Measurements from ENCODE around the gene C17orf67.
"Not testable (repeated sequence)": the region's sequence is repeated elsewhere in the genome, so short reads cannot be mapped to it uniquely, and the experiment has no call there.

The C17orf67 gene

GRCh38 chr17:56761387-56761786, 72.3 kb downstream of the C17orf67 start:
- ChIA-PET CTCF (interaction anchor here (1.5 kb wide), 1 partner anchor 262 kb away, joined by 3 read pairs; no protein-coding TSS in a partner anchor), POLR2A (no interaction called here)
- TF ChIP-seq BHLHE40 (IDR thresholded peaks at IDR 0.05; ENCODE audit: borderline replicate concordance) = no peak
- TF ChIP-seq LEF1 (IDR thresholded peaks at IDR 0.05; ENCODE audit: borderline replicate concordance) = no peak
- TF ChIP-seq HDGF (IDR thresholded peaks at IDR 0.05; ENCODE audit: borderline replicate concordance) = no peak
- TF ChIP-seq FOXK2 (IDR thresholded peaks at IDR 0.05) = no peak
- no peak for TF ChIP-seq FOXM1 (IDR thresholded peaks at IDR 0.05; ENCODE audit: borderline replicate concordance)
- no peak for TF ChIP-seq SP1 (IDR thresholded peaks at IDR 0.05)
- DNase-seq (ENCODE audit: extremely low spot score) = no peak

- POLR2A ChIA-PET; CTCF ChIA-PET; DNase-seq (ENCODE audit: extremely low spot score): not testable (repeated sequence)
Measured at GRCh38 chr17:56757611-56758010, 76.1 kb downstream of the C17orf67 start.

GRCh38 chr17:56756536-56756935, 77.2 kb downstream of the C17orf67 start:
- no peak for TF ChIP-seq LEF1 (IDR thresholded peaks at IDR 0.05; ENCODE audit: borderline replicate concordance)
- no peak for TF ChIP-seq ELF4 (IDR thresholded peaks at IDR 0.05)
- TF ChIP-seq SUZ12 (IDR thresholded peaks at IDR 0.05) = no peak
- no peak for TF ChIP-seq L3MBTL2 (conservative IDR thresholded peaks at IDR 0.05)
- no peak for TF ChIP-seq PKNOX1 (IDR thresholded peaks at IDR 0.05)
- no peak for TF ChIP-seq SP1 (IDR thresholded peaks at IDR 0.05)
- no peak for TF ChIP-seq BHLHE40 (IDR thresholded peaks at IDR 0.05; ENCODE audit: borderline replicate concordance)
- no peak for TF ChIP-seq FOXM1 (IDR thresholded peaks at IDR 0.05; ENCODE audit: borderline replicate concordance)
- TF ChIP-seq ARNT (IDR thresholded peaks at IDR 0.05) = no peak
- TF ChIP-seq ZNF384 (IDR thresholded peaks at IDR 0.05) = no peak
- TF ChIP-seq FOXK2 (IDR thresholded peaks at IDR 0.05) = no peak
- TF ChIP-seq HDGF (IDR thresholded peaks at IDR 0.05; ENCODE audit: borderline replicate concordance) = no peak
- no peak for TF ChIP-seq NFRKB (IDR thresholded peaks at IDR 0.05)
- TF ChIP-seq CTBP1 (IDR thresholded peaks at IDR 0.05; ENCODE audit: borderline replicate concordance) = no peak
- POLR2A ChIA-PET = interaction anchor here (0.8 kb wide), 1 partner anchor 12 kb away, joined by 3 read pairs; no protein-coding TSS in a partner anchor
- DNase-seq (ENCODE audit: extremely low spot score) = no peak
- CTCF ChIA-PET = no interaction called here

- DNase-seq (ENCODE audit: extremely low spot score) = no peak
- no peak for TF ChIP-seq FOXA1 (IDR thresholded peaks at IDR 0.05)
- TF ChIP-seq NFRKB (IDR thresholded peaks at IDR 0.05) = no peak
- TF ChIP-seq FOXK2 (IDR thresholded peaks at IDR 0.05) = no peak
- TF ChIP-seq ZNF384 (IDR thresholded peaks at IDR 0.05) = no peak
- no peak for TF ChIP-seq FOXM1 (IDR thresholded peaks at IDR 0.05; ENCODE audit: borderline replicate concordance)
- TF ChIP-seq SP1 (IDR thresholded peaks at IDR 0.05) = no peak
- TF ChIP-seq BHLHE40 (IDR thresholded peaks at IDR 0.05; ENCODE audit: borderline replicate concordance) = no peak
- no peak for TF ChIP-seq TARDBP (IDR thresholded peaks at IDR 0.05)
- no peak for TF ChIP-seq ELF4 (IDR thresholded peaks at IDR 0.05)
- TF ChIP-seq PKNOX1 (IDR thresholded peaks at IDR 0.05) = no peak
- no peak for TF ChIP-seq SUZ12 (IDR thresholded peaks at IDR 0.05)
- no peak for TF ChIP-seq LEF1 (IDR thresholded peaks at IDR 0.05; ENCODE audit: borderline replicate concordance)
- TF ChIP-seq L3MBTL2 (conservative IDR thresholded peaks at IDR 0.05) = no peak
- TF ChIP-seq HDGF (IDR thresholded peaks at IDR 0.05; ENCODE audit: borderline replicate concordance) = no peak
- no peak for TF ChIP-seq CTBP1 (IDR thresholded peaks at IDR 0.05; ENCODE audit: borderline replicate concordance)
- TF ChIP-seq ARNT (IDR thresholded peaks at IDR 0.05) = no peak
- ChIA-PET CTCF (interaction anchor here (0.6 kb wide), 1 partner anchor 31 kb away, joined by 3 read pairs; no protein-coding TSS in a partner anchor), POLR2A (no interaction called here)
Measured at GRCh38 chr17:56755310-56755709, 78.4 kb downstream of the C17orf67 start.

GRCh38 chr17:56754523-56755208, 79.1 kb downstream of the C17orf67 start:
- peak; percentile 38 for DNase-seq (ENCODE audit: extremely low spot score)
- ChIA-PET CTCF (no interaction called here), POLR2A (no interaction called here)
- TF ChIP-seq ZNF384 (IDR thresholded peaks at IDR 0.05) (no peak), FOXA1 (IDR thresholded peaks at IDR 0.05) (no peak), ARNT (IDR thresholded peaks at IDR 0.05) (no peak), TARDBP (IDR thresholded peaks at IDR 0.05) (no peak), SP1 (IDR thresholded peaks at IDR 0.05) (no peak), ELF4 (IDR thresholded peaks at IDR 0.05) (no peak), PKNOX1 (IDR thresholded peaks at IDR 0.05) (no peak), CTBP1 (IDR thresholded peaks at IDR 0.05; ENCODE audit: borderline replicate concordance) (no peak), FOXK2 (IDR thresholded peaks at IDR 0.05) (no peak), L3MBTL2 (conservative IDR thresholded peaks at IDR 0.05) (no peak), BHLHE40 (IDR thresholded peaks at IDR 0.05; ENCODE audit: borderline replicate concordance) (no peak)

- POLR2A ChIA-PET = no interaction called here
- CTCF ChIA-PET = no interaction called here
- no peak for DNase-seq (ENCODE audit: extremely low spot score)
- TF ChIP-seq FOXM1 (IDR thresholded peaks at IDR 0.05; ENCODE audit: borderline replicate concordance) (no peak), BHLHE40 (IDR thresholded peaks at IDR 0.05; ENCODE audit: borderline replicate concordance) (no peak), HDGF (IDR thresholded peaks at IDR 0.05; ENCODE audit: borderline replicate concordance) (no peak), LEF1 (IDR thresholded peaks at IDR 0.05; ENCODE audit: borderline replicate concordance) (no peak), NFRKB (IDR thresholded peaks at IDR 0.05) (no peak), ZNF384 (IDR thresholded peaks at IDR 0.05) (no peak), FOXK2 (IDR thresholded peaks at IDR 0.05) (no peak), SUZ12 (IDR thresholded peaks at IDR 0.05) (no peak), FOXA1 (IDR thresholded peaks at IDR 0.05) (no peak), CTBP1 (IDR thresholded peaks at IDR 0.05; ENCODE audit: borderline replicate concordance) (no peak), ARNT (IDR thresholded peaks at IDR 0.05) (no peak), L3MBTL2 (conservative IDR thresholded peaks at IDR 0.05) (no peak), ELF4 (IDR thresholded peaks at IDR 0.05) (no peak), TARDBP (IDR thresholded peaks at IDR 0.05) (no peak)
Measured at GRCh38 chr17:56752263-56752836, 81.4 kb downstream of the C17orf67 start.

Data from HEK293T (cell line).